ENCODE results near the gene NEK9. TPM values are rescaled to one million over a fixed set of nuclear protein-coding genes. Genes with fewer than 3 reads are reported as not detected.
A peak's percentile ranks its signal among the peaks of the same experiment; 100 is the strongest.

Gene NEK9
- total RNA-seq, 4 donors from 2014 or later = 22.2 to 58.3 (median 34.3) TPM

GRCh38 chr14:75143761-75144527, 17.1 kb upstream of the NEK9 start:
- Histone ChIP-seq H3K4me1 (peaks cover 70% of the 10 kb centered on the region), H3K36me3 (peaks cover 20% of the 10 kb centered on the region), H3K4me3 (no peak overlapping the region), H3K27me3 (no peaks in the 10 kb centered on the region), H3K9me3 (no peaks in the 10 kb centered on the region), H3K27ac (peak overlapping the region; percentile 29)
- 78% methylated on average over 9 of the region's 9 CpGs for WGBS
- no peak for DNase-seq (ENCODE audit: low spot score in 2 of 2)
- TF ChIP-seq CTCF (IDR thresholded peaks at IDR 0.05) = no peak

- Histone ChIP-seq H3K4me3 (no peak overlapping the region), H3K27me3 (no peaks in the 10 kb centered on the region), H3K4me1 (peaks cover 69% of the 10 kb centered on the region), H3K27ac (no peak overlapping the region), H3K36me3 (peaks cover 20% of the 10 kb centered on the region), H3K9me3 (no peaks in the 10 kb centered on the region)
- WGBS = 10% methylated on average over 1 of the region's 1 CpG
- TF ChIP-seq CTCF (IDR thresholded peaks at IDR 0.05) (no peak), EP300 (IDR thresholded peaks at IDR 0.05) (no peak), POLR2A (IDR thresholded peaks at IDR 0.05) (no peak), POLR2AphosphoS5 (IDR thresholded peaks at IDR 0.05) (no peak)
- DNase-seq (ENCODE audit: low spot score in 2 of 2) = no peak
Measured at GRCh38 chr14:75142494-75142893, 15.6 kb upstream of the NEK9 start.

GRCh38 chr14:75141967-75142366, 15.1 kb upstream of the NEK9 start:
- H3K36me3 ChIP-seq = peaks cover 15% of the 10 kb centered on the region
- H3K27me3 ChIP-seq = no peaks in the 10 kb centered on the region
- H3K4me1 ChIP-seq = peaks cover 64% of the 10 kb centered on the region
- DNase-seq (ENCODE audit: low spot score in 2 of 2) = no peak
- TF ChIP-seq EP300 (IDR thresholded peaks at IDR 0.05) (no peak), POLR2A (IDR thresholded peaks at IDR 0.05) (no peak), POLR2AphosphoS5 (IDR thresholded peaks at IDR 0.05) (no peak)
- H3K27ac ChIP-seq = no peak overlapping the region
- no peak overlapping the region for H3K4me3 ChIP-seq
- H3K9me3 ChIP-seq = no peaks in the 10 kb centered on the region

GRCh38 chr14:75141062-75141461, 14.2 kb upstream of the NEK9 start:
- Histone ChIP-seq H3K4me1 (peaks cover 57% of the 10 kb centered on the region), H3K36me3 (peaks cover 15% of the 10 kb centered on the region), H3K27me3 (no peaks in the 10 kb centered on the region), H3K4me3 (no peak overlapping the region), H3K9me3 (no peaks in the 10 kb centered on the region), H3K27ac (no peak overlapping the region)
- no peak for DNase-seq (ENCODE audit: low spot score in 2 of 2)
- WGBS = 78% methylated on average over 2 of the region's 2 CpGs
- TF ChIP-seq EP300 (IDR thresholded peaks at IDR 0.05) (no peak), POLR2A (IDR thresholded peaks at IDR 0.05) (no peak), POLR2AphosphoS5 (IDR thresholded peaks at IDR 0.05) (no peak), CTCF (IDR thresholded peaks at IDR 0.05) (no peak)

GRCh38 chr14:75140620-75141019, 13.8 kb upstream of the NEK9 start:
- Histone ChIP-seq H3K4me3 (no peak overlapping the region), H3K9me3 (no peaks in the 10 kb centered on the region), H3K27ac (no peak overlapping the region), H3K4me1 (peaks cover 54% of the 10 kb centered on the region), H3K36me3 (peaks cover 15% of the 10 kb centered on the region), H3K27me3 (no peaks in the 10 kb centered on the region)
- DNase-seq (ENCODE audit: low spot score in 2 of 2) = no peak
- no peak for TF ChIP-seq EP300 (IDR thresholded peaks at IDR 0.05)
- TF ChIP-seq POLR2AphosphoS5 (IDR thresholded peaks at IDR 0.05) = no peak
- no peak for TF ChIP-seq POLR2A (IDR thresholded peaks at IDR 0.05)
- TF ChIP-seq CTCF (IDR thresholded peaks at IDR 0.05) = no peak
- whole genome bisulfite sequencing = 87% methylated on average over 2 of the region's 2 CpGs
